Hippocampal formation (tissue), 2 donors: ENCODE measurements around the gene C1QA.
A peak's percentile ranks its signal among the peaks of the same experiment; 100 is the strongest.
"Not testable (repeated sequence)": the region's sequence is repeated elsewhere in the genome, so short reads cannot be mapped to it uniquely, and the experiment has no call there.

Experiments
- DNase-seq, 2 donors: peaks; one replicate each; lab custom pipeline; 2025; lab: John Stamatoyannopoulos, UW

The C1QA gene

GRCh38 chr1:22641247-22641646 lies 4.8 kb downstream of the C1QA start:
- DNase-seq = no peak

- DNase-seq = peak; percentile 37 to 62
These were observed 5.6 kb downstream of the C1QA start for GRCh38 chr1:22641906-22642636.

GRCh38 chr1:22643381-22643780 lies 7.0 kb downstream of the C1QA start, which contains the start of gene C1QC:
C1QC (plus strand) TSS chr1:22643633; CDS start chr1:22644024, 391 bp downstream.
- DNase-seq = peak in 1 of 2 donors; percentile 34

DNA sequence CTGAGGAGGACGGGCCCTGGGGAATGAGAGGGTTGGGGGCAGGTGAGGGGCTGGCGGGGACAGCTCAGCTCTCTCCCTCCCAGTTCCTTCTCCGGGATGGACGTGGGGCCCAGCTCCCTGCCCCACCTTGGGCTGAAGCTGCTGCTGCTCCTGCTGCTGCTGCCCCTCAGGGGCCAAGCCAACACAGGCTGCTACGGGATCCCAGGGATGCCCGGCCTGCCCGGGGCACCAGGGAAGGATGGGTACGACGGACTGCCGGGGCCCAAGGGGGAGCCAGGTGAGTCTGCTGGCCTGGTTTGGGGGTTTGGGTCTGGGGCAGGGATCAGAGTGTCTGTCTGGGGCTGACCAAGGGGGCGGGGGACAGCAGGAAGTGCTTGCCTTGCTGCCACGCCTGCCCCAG lies 7.5 kb downstream of the C1QA start:
- no peak for DNase-seq

GRCh38 chr1:22645931-22646330 lies 9.5 kb downstream of the C1QA start:
- DNase-seq = no peak

GRCh38 chr1:22646384-22646783 lies 10.0 kb downstream of the C1QA start:
- no peak for DNase-seq

DNA sequence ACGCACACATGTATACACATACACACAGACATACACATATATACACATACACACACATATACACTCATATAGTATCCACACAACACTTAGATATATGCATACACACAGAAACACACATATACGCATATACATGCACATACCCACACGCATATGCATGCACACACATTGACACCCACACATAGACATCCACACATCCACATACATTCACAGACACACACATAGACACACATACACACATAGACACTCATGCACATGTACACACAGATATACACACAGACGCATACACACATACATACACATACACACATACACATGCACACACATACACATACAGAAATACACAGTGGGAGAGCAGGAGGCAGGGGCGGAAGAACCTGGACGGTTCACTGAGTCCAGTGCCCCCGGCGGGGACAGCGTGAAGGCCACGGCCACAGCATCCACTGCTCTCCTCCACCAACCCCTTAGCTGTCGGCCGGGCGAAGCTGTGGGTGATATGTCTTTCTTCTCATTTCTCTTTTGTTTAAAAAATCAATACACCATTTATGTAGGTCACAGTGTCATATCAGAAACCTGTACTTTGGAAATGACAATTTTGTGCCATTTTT lies 13.8 kb downstream of the C1QA start:
- DNase-seq = no peak

DNA sequence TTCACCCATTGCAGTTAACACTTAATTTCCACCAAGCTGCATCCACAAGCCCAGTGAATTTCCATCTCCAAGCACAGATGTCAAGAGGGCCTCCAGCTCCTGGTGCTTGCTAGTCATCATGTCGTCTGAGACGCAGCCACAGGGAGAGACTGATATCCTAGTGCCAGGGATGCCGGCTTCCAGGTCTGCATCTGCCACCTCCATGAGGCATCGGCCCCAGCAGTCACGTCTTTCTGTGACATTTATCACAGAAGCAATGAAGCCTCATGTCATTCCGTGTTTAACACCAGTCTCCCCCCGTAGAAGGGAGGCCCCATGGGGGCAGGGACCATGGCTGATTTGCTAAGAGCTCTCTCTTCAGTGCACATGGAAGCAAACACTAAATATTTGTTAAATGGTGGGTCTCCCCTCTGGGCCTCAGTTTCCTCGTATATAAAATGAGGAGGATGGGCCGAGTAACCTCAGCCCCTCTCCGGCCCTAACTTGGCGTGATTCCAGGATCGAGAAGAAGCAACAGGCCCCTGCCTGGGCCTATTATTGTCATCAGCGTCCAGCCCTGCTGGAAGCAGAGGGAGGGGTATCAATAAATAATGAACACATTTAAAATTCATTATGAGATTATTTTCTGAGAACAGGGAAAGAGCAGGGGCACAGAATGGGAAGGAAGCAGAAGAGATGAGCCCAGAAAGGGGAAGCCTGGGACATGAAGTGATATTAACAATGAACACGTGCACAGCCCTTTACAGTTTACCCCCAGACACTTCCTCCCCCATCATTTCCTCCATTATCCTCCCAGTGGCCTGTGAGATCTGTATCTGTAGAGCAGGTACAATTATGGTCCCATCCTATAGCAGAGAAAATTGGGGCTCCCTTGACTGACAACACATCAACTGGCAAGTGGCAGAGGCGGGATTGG lies 15.8 kb downstream of the C1QA start:
- DNase-seq = no peak

DNA sequence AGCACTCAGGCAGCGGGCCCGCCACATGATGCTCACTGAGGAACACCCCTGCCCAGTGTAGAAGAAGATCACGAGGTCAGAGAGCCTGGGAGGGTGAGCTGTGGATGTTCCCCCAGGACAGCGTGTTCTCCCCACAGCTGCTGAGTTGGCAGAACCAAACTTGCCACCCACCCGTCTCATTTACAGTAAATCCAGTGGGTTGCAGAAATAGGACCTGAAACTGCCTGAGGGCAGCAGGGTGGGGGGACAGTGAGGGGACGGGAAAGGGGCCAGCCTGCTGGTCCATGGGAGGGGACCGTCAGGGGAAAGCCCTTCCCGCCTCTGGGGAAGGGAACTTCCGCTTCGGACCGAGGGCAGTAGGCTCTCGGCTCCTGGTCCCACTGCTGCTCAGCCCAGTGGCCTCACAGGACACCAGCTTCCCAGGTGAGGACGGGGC lies 16.5 kb downstream of the C1QA start, which contains the start of gene C1QB:
Gene C1QB, plus strand, starts transcription at position 356 of the 436 bp plus-strand sequence. CDS start 6,227 bp downstream, outside the sequence.
- DNase-seq = peak in 1 of 2 donors; percentile 70

- no peak for DNase-seq
These were observed 18.3 kb downstream of the C1QA start for GRCh38 chr1:22654692-22655091.

- no peak for DNase-seq
These were observed 22.1 kb downstream of the C1QA start for GRCh38 chr1:22658385-22659163.

DNA sequence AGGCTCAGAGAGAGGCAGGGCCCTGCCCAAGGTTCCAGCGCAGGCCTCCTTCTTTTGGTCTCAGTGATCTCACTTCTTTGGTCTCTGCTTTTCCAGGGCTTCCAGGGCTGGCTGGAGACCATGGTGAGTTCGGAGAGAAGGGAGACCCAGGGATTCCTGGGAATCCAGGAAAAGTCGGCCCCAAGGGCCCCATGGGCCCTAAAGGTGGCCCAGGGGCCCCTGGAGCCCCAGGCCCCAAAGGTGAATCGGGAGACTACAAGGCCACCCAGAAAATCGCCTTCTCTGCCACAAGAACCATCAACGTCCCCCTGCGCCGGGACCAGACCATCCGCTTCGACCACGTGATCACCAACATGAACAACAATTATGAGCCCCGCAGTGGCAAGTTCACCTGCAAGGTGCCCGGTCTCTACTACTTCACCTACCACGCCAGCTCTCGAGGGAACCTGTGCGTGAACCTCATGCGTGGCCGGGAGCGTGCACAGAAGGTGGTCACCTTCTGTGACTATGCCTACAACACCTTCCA lies 24.4 kb downstream of the C1QA start:
- DNase-seq = no peak

GRCh38 chr1:22661880-22662279 lies 25.5 kb downstream of the C1QA start:
- no peak for DNase-seq

DNA sequence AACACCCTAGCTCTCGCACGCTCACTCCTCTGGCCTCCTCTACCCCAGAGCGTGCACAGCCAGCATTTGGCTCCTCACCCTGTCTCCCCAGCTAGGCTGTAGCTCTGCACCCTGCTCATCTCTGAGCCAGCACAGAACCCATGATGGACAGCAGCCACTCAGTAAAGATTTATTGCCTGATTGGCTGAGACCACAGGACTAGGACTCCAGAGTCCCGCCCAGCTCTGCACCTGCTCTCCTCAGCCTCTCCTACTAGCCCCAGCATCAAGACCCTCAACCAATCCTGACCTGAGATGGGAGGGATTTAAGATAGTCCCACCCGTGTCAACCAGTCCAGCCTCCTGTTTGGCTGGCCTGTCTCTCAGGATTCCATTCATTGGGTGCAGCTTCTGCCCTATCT lies 25.9 kb downstream of the C1QA start:
- peak in 1 of 2 donors; percentile 37 for DNase-seq

GRCh38 chr1:22662986-22663408 lies 26.6 kb downstream of the C1QA start:
- DNase-seq = no peak

- no peak for DNase-seq
These were observed 29.3 kb downstream of the C1QA start for GRCh38 chr1:22665752-22666151.

GRCh38 chr1:22666412-22666811 lies 30.0 kb downstream of the C1QA start:
- DNase-seq = no peak

DNA sequence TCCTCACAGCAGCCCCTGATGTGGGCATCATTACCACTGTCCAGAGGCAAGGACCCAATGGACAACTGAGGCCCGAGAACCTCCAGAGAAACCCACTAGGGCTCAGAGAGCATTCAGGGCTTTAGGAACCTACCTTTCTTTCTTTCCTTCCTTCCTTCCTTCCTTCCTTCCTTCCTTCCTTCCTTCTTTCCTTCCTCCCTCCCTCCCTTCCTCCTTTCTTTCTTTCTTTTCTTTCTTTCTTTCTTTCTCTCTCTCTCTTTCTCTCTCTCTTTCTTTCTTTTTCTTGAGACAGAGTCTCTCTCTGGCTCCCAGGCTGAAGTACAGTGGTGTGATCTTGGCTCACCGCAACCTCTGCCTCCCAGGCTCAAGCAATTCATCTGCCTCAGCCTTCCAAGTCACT lies 32.4 kb downstream of the C1QA start:
- not testable (repeated sequence) for DNase-seq

DNA sequence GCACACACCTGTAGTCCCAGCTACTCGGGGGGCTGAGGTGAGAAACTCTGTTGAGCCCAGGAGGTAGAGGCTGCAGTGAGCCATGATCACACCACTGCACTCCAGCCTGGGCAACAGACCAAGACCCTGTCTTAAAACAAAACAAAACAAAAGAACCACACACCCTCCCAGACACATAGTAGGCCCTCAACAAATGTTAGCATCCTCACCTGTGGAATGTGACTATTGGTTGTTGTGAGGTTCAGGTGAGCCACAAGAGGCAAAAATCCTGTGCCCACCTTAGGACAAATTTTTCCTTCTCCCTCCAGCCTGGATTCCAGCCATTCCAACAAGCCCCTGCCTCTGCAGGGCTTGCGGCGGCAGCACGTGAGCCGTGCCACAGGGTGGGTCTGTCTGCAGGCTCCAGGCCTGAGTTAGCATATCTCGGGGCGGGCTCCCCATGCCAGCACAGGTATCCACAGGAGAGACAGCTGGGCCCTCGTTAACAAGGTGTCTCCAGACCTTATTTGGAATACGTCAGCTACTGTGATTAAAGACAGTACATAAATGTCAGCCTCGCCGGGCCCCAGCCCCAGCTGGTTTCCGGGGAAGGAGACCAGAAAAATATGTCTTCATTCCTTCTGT lies 34.0 kb downstream of the C1QA start:
- DNase-seq = no peak

DNA sequence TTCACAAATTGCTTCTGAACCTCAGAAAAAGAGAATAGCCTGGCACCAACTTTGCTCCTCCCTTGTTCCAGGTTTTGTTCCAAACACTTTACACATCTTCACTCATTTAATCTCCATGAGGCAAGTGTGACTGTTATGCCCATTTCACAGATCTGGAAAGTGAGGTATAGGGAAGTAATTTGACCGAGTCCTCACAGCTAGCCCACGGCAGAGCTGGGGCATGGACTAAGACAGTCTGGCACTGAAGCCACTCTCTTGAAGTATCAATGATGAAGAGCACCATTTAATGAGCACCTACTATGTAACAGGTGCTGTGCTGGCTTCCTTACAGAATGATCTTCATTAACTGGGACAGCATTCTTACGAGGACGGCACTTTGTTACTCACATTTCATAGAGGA lies 35.6 kb downstream of the C1QA start:
- DNase-seq = no peak
